GM21825 (cell line): ENCODE data around the gene UBE2Q2.

ENCODE experiments used
- ATAC-seq: cut with Tn5 transposase; IDR thresholded peaks from one replicate; pipeline ENCODE4 v1.9.1; 2021; ENCODE audit warnings: mild to moderate bottlenecking, moderate library complexity; ENCODE audit not compliant: unreplicated experiment

Gene UBE2Q2

DNA sequence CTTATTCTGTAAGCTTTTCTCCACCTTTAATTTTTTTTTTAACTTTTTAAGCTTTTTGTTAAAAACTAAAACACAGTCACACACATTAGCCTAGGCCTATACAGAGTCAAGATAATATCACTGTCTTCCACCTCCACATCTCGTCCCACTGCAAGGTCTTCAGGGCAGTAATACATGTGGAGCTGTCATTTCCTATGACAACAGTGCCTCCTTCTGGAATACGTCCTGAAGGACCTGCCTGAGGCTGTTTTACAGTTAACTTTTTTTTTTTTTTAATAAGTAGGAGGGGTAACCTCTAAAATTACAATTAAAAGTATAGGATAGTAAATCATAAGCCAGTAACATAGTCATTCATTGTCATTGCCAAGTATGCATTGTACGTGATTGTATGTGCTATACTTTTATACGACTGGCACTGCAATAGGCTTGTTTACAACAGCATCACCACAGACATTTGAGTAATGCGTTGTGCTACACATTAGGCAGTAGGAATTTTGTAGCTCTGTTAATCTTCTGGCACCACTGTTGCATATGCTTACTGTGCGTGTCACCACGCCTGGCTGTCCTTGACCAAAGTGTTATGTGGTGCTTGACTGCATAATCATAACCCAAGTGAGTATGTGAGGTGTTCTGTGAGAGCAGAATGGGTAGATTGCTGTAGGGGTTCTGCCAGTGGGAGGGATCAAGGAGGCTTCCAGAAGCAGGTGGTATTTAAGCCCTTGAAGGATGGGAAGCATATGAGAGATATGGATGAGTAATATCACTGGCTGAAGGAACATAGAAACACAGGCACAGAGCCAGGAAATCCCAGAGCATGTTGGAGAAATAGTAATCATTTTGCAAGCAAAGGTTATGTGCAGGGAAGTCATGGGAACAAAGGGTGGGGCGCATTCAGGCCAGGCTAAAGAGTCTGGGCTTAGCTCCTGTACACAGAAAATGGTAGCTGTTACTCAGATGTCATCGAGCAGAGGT is 78.8 kb downstream of the UBE2Q2 start:
- no peak for ATAC-seq

DNA sequence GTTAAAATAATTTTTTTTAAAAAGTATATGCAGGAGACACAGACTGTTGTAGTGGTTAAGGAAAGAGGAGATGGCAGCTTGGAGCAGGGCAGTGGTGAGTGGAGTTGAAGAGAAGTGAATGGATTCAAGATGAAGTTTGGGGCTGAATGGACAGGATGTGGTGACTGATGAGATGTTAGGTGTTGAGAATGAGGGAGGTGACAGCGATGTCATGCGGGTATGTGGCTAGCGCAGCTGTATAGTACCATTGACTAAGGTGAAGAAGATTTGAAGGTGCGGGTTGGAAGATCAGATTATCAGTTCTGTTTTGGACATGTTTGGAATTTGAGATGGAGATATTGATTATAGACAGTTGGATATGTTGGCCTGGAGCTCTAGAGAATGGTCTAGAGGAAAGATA is 80.5 kb downstream of the UBE2Q2 start:
- ATAC-seq: no peak

DNA sequence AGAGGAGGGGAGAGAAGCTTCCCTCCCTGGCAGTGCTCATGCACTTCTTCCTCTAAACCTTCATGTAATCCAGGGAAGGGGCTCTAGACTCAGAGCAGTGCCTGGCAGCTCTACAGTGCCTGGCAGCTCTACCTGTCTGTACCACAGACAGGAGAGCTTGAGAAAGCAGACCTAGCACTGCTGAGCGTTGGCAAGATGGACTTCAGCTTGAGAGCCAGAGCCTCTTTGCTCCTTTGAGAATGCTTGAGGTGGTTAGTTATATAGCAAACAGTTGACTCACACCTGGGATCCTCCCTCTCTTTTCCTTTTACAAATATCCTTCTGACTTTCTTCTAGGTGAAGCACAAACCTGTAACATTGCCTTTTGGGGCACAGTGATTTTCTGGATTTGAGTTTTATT is 81.3 kb downstream of the UBE2Q2 start:
- no peak for ATAC-seq

DNA sequence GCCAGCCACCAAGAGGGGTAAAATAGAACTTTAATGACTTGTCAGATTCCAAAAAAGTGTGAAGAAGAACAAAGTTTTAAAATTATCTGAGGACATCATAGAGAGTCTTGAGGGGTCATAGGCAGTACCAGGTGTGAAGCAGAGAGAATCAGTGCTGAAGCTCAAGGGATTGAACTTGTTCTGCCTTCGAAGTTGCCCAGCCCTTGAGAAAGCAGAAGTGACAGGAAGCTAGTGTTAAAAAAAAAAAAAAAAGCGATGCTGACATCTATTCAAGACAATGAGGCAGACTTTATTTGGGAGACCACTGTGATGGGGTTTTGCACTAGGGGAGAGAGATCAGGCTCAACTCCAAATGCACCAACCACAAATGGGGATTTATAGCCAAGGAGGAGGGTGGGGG is 82.2 kb downstream of the UBE2Q2 start:
- ATAC-seq: no peak

DNA sequence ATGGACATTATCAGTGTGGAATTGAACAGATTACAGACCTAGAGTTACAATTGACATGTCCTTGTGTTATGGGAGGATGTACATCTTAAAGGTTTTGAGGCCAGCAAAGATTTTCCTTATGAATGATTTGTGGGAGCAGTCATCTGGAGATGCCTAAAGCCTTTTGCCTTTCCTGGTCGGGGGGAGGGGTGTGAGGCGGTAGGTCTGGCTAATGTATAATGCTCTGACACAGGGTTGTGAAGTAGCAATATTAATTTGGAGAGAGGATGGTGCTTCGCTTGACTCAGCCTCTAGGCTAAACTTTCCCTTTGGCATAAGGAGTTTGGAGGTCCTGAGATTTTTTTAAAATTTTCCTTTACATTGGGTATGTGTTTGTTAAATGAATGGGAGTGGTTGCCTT is 83.7 kb downstream of the UBE2Q2 start:
- no peak for ATAC-seq

DNA sequence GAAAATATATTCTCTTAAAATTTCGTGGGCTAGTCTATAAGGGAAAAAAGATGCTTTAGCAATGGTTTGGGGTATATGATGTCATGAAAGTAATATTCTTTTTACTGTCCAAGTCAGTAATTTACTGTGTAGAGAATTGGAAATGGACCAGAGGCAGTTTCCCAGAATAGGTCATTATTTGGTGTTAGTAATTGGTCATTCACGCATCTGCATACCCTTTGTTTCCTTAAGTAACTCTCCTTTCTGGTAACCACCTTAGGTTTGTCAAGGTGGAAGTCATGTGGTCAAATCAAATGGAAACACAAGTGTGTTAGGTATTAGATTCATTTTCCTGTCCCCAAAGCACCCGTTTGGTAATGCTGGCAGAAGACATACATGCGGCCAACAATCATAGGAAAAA is 84.4 kb downstream of the UBE2Q2 start:
- ATAC-seq: no peak

DNA sequence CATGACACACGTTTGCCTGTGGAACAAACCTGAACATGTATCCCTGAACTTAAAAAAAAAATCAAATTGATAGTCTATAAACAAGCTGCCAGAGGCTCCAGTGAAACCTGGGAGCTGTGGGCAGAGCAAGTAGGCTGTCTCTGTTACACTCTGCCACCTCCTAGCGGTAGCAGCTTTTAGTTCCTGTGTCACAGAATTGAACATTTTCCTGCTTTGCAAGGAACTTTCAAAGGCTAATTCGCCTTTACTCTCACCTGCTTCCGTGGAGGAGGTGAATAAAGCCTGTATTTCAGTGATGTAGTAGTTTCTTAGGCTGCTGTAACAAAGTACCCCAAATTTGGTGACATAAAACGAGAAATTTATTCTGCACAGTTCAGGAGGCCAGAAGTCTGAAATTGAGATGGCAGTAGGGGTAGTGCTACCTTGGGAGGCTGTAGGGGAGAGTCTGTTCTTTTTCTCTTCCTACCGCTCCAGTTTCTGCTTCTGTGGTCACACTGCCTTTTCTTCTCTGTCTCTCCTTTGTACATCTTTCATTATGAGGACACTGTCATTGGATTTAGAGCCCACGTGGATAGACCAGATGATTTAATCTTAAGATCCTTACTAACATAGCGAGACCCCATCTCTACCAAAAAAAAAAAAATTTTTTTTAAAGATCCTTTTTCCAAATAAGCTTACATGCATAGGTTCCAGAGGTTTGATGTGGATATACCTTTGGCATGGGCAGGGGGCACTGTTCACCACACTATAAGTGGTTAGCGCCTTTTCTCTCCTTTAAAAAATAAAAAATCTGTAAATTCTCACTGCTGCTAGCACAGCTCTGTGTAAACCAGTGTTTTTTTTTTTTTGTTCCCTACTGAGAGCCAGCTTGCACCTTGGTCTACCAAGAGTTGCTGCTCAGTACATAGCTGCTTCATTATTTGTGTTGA is 85.7 kb downstream of the UBE2Q2 start:
- ATAC-seq: no peak

DNA sequence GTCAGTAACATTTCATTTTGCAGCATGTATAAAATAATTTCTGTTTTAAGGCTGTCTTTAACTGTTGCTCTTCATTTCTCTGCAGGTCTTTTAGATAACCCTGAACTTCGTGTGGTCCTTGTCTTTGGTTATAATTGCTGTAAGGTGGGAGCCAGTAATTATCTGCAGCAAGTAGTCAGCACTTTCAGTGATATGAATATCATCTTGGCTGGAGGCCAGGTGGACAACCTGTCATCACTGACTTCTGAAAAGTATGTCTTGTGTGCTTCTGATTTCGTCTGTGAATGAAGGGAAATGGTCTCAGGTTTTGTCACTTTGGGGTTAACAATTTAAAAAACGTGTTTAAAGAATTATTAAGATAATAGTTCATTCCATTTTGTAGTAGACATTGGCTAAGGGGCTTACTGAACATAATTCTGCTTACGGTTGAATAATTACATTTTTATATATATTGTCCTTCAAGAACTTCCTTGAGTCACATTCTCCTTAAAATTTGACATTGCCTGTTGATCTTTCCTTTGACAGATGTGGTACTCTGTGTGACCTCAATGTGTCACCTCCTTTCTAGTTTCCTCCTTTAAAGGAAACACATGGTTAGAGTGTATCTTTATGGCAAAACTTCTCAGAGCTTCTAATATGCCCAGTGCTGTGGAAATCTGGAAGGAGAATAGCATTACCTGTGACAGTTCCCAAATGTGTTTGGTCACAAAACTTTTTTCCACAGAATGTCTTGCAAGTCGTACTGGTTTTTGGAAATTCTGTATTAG is 86.7 kb downstream of the UBE2Q2 start:
- no peak for ATAC-seq

DNA sequence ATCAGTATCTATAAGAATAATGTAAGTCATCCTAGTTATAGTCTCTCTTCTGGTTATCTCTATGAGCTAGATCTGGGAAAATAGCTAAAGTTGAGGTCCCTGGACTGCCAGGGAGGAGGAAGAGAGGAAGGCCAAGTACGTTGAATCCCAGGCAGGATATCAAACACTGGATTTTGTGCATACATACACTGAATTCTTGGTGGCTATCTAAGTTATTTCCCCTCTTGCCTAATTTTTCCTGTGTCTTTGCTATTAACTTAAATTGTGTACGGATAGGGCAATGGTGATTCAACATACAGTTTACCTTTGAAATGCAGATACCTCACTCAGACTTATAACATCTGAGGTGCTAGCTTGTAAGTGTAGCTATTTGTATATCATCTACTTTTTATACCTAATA is 87.6 kb downstream of the UBE2Q2 start:
- ATAC-seq: no peak

DNA sequence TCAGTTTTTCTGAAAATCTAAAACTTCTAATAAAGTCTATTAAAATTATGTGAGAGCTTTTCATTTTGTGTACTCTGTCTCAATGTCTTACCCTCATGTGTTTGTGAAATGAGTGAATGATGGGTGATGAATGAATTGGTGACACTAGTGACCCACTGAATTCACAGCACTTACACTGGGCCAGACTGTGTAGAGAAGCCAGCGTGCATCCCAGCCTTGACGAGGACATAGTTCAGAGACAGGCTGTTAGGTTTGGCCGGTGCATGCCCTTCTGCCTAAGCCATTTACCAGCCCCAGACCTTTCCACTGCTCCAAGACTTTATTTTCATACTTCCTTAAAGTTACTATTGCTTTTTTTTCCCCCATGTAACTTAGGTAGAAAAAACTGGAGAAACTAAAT is 99.2 kb downstream of the UBE2Q2 start:
- ATAC-seq: no peak

DNA sequence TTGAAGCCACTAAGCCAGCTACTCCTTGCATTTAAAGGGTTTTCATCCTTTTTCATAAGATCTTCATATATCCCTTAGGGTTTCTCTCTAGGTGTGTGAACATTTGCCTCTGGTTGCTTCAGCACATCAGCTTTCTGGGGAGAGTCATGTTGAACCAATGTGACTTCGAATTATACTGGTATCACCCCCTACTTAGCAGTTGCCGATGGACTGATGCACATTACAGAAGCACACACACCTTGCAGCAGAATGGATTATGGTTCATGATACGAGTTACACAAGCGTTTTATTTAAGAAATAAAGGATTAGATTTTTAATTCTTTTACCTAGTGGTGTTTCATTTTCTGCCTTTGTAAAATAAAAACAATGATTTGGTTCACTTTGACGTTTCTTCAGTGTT is 100.0 kb downstream of the UBE2Q2 start:
- no peak for ATAC-seq

DNA sequence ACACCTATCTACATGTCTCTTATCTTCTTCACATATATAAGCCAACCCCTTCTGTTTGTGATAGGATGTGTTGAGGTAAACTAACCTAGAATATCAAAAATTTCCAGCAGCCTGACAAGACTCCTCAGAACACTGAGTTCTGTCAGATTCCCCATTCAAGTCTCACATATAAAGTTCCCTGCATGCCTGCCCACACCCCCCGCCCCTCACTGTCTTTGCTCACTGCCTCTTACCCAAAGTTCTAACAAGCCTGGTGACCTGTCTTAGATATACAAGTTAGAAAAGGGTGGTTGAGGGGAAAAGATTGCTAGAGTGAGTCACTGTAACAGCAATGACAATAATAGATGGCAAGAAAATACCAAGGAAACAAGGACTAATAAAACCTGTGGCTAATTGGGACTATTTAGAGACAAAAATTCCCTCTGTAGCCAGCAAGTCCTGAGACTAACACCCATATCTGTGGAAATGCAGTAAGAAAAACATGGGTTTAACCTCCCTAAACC is 100.5 kb downstream of the UBE2Q2 start:
- no peak for ATAC-seq

DNA sequence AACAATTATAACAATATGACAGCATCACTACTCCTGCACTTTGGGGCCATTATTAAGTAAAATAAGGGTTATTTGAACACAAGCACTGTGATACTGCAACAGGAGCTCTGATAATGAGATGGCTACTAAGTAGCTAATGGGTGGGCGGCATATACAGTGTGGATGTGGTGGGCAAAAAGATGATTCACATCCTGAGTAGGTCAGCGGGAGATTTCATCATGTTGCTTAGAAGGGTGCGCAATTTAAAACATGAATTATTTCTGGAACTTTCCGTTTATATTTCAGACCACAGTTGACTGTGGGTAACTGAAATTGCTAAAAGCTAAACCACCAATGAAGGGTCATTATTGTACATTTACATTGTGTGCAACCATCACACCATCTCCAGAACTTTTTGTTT is 102.7 kb downstream of the UBE2Q2 start:
- ATAC-seq: no peak

DNA sequence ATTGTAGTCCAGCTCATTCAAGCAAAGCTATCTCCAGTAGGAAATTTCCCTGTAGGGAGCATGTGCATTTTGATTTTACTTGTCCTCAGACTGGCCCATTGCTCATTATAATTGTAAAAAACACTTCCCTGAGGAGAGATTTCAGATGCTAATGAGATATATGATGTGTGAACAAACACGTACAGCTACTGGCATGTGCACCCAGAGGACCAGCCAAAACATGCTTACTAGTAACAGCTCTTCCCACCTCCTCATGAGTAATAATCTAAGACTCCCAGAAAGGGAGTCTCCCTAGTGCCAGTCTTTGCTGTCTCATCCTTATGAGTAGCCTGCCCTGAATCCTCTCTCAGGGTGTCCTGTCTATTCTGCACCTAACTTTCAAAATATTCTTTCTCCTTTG is 103.8 kb downstream of the UBE2Q2 start:
- ATAC-seq: no peak

DNA sequence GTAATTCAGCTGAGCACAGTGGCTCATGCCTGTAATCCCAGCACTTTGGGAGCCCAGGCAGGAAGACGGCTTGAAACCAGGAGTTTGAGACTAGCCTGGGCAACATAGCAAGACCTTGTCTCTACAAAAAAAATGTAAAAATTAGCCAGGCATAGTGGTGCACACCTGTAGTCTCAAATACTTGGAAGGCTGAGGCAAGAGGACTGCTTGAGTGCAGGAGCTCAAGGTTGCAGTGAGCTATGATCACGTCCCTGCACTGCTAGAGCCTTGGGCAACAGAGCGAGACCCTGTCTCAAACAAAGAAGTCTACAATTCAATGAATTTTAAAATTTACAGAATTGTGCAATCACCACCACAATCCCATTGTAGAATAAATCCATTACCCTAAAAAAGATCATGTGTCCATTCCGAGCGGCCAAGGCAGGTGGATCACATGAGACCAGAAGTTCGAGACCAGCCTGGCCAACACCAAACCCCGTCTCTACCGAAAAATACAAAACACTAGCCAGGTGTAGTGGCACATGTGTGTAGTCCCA is 105.6 kb downstream of the UBE2Q2 start:
- ATAC-seq: no peak
